Mucosa of descending colon (tissue), 3 donors: ENCODE results near the gene TSPYL2. TPM values are rescaled to one million over a fixed set of nuclear protein-coding genes. Genes with fewer than 3 reads are reported as not detected.

Source experiments
- ATAC-seq: fragments of 200-7000 bp; cut with Tn5 transposase; one replicate; pipeline ENCODE4 v1.9.1; 2020; ENCODE audit warnings: mild to moderate bottlenecking, moderate library complexity
- DNase-seq, 3 donors: peaks; one replicate each; pipeline ENCODE4 v3.0.0-alpha.2; 2020
- H3K36me3 ChIP-seq: fragments of 200-600 bp; one replicate; pipeline ENCODE4 v1.8.0; 2021; ENCODE audit warnings: low read depth, mild to moderate bottlenecking
- H3K4me1 ChIP-seq: fragments of 200-600 bp; one replicate; pipeline ENCODE4 v1.8.0; 2021; ENCODE audit warnings: low read depth, mild to moderate bottlenecking
- H3K4me3 ChIP-seq: fragments of 200-600 bp; one replicate; pipeline ENCODE4 v1.8.0; 2021; ENCODE audit warnings: mild to moderate bottlenecking
- H3K9me3 ChIP-seq: fragments of 200-600 bp; one replicate; pipeline ENCODE4 v1.8.0; 2021; ENCODE audit warnings: mild to moderate bottlenecking
- intact Hi-C, 2 donors: fragments of 100-400 bp; cut with DNase I in 1 of 2; cut with micrococcal nuclease in 1 of 2; formaldehyde crosslinking; loops; one replicate each; pipeline versions ENCODE4 v1.11.0 to v1.11.1; 2022; cut with DNase I, micrococcal nuclease
- total RNA-seq, 3 donors: library from RNA; stranded (reverse); fragmentation: NEBNext Ultra II Directional in 2 of 3; extraction: Animal tissue kit (Norgen Biotek cat#: 25700) in 2 of 3; gene quantifications; one replicate each; pipeline versions ENCODE4 v1.2.1 to v1.2.4, GENCODE V29; 2021 to 2023
- TF ChIP-seq, protein P1 (sequence below): fragments of 200-600 bp; IDR thresholded peaks from one replicate; pipeline ENCODE4 v1.8.0; 2022; ENCODE audit warnings: antibody characterized with exemption, mild to moderate bottlenecking
- donor health status: DM: no; HTN: no; CAD: no; lungs with moderate emphysema.
- donor health status: DM: no; HTN: no; CAD: no.
- donor health status: DM: no; HTN: yes; CAD: no.

Gene TSPYL2
- total RNA-seq, 3 donors from 2014 or later, result 6.7 to 78.7 (median 10.4) TPM

GRCh38 chrX:53075011-53075410 is 7.2 kb upstream of the TSPYL2 start:
- TF ChIP-seq, protein P1, sequence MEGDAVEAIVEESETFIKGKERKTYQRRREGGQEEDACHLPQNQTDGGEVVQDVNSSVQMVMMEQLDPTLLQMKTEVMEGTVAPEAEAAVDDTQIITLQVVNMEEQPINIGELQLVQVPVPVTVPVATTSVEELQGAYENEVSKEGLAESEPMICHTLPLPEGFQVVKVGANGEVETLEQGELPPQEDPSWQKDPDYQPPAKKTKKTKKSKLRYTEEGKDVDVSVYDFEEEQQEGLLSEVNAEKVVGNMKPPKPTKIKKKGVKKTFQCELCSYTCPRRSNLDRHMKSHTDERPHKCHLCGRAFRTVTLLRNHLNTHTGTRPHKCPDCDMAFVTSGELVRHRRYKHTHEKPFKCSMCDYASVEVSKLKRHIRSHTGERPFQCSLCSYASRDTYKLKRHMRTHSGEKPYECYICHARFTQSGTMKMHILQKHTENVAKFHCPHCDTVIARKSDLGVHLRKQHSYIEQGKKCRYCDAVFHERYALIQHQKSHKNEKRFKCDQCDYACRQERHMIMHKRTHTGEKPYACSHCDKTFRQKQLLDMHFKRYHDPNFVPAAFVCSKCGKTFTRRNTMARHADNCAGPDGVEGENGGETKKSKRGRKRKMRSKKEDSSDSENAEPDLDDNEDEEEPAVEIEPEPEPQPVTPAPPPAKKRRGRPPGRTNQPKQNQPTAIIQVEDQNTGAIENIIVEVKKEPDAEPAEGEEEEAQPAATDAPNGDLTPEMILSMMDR, result no peak
- Histone ChIP-seq H3K4me3 (no peak overlapping the region), H3K4me1 (no peaks in the 10 kb centered on the region), H3K9me3 (no peaks in the 10 kb centered on the region), H3K36me3 (no peaks in the 10 kb centered on the region)
- DNase-seq (no peak), ATAC-seq (no peak)
- intact Hi-C loops, result no loop called here

DNA sequence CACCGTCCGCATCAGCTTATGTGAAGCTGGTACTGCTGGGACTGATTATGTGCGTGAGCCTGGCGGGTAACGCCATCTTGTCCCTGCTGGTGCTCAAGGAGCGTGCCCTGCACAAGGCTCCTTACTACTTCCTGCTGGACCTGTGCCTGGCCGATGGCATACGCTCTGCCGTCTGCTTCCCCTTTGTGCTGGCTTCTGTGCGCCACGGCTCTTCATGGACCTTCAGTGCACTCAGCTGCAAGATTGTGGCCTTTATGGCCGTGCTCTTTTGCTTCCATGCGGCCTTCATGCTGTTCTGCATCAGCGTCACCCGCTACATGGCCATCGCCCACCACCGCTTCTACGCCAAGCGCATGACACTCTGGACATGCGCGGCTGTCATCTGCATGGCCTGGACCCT is 5.5 kb upstream of the TSPYL2 start:
- Histone ChIP-seq H3K4me1 (no peaks in the 10 kb centered on the region), H3K4me3 (no peak overlapping the region), H3K36me3 (no peaks in the 10 kb centered on the region), H3K9me3 (no peaks in the 10 kb centered on the region)
- ATAC-seq (no peak), DNase-seq (no peak)
- intact Hi-C loops, result no loop called here
- TF ChIP-seq, protein P1, result no peak

DNA sequence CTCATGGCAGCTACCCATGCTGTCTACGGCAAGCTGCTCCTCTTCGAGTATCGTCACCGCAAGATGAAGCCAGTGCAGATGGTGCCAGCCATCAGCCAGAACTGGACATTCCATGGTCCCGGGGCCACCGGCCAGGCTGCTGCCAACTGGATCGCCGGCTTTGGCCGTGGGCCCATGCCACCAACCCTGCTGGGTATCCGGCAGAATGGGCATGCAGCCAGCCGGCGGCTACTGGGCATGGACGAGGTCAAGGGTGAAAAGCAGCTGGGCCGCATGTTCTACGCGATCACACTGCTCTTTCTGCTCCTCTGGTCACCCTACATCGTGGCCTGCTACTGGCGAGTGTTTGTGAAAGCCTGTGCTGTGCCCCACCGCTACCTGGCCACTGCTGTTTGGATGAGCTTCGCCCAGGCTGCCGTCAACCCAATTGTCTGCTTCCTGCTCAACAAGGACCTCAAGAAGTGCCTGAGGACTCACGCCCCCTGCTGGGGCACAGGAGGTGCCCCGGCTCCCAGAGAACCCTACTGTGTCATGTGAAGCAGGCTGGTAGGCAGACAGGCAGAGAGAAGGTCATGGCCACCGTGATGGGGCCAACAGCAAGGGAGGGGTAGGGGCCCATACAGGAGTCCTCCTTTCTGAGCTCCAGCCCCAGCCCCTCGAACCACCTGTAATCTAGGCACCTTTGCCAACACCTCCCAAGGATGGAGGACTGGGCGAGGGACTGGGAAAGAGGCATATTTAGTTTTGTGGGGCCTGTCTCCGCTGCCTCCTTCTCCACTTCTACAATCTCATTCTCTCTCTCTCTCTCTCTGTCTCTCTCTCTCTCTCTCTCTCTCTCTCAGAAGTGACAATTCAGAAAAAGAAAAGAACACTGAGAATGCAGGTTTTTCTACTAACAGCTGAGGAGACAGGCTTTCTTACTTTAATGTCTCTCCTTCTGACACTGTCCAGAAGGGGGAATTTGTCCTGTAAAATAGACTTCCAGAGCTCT is 4.7 kb upstream of the TSPYL2 start:
- Histone ChIP-seq H3K9me3 (no peaks in the 10 kb centered on the region), H3K36me3 (no peaks in the 10 kb centered on the region), H3K4me3 (no peak overlapping the region), H3K4me1 (no peaks in the 10 kb centered on the region)
- TF ChIP-seq, protein P1, result no peak
- ATAC-seq, result no peak
- intact Hi-C loops, result no loop called here
- no peak for DNase-seq

- no peak for ATAC-seq
- intact Hi-C loops, result no loop called here
- TF ChIP-seq, protein P1, result no peak
These were observed 3.2 kb upstream of the TSPYL2 start for GRCh38 chrX:53078943-53079342.

DNA sequence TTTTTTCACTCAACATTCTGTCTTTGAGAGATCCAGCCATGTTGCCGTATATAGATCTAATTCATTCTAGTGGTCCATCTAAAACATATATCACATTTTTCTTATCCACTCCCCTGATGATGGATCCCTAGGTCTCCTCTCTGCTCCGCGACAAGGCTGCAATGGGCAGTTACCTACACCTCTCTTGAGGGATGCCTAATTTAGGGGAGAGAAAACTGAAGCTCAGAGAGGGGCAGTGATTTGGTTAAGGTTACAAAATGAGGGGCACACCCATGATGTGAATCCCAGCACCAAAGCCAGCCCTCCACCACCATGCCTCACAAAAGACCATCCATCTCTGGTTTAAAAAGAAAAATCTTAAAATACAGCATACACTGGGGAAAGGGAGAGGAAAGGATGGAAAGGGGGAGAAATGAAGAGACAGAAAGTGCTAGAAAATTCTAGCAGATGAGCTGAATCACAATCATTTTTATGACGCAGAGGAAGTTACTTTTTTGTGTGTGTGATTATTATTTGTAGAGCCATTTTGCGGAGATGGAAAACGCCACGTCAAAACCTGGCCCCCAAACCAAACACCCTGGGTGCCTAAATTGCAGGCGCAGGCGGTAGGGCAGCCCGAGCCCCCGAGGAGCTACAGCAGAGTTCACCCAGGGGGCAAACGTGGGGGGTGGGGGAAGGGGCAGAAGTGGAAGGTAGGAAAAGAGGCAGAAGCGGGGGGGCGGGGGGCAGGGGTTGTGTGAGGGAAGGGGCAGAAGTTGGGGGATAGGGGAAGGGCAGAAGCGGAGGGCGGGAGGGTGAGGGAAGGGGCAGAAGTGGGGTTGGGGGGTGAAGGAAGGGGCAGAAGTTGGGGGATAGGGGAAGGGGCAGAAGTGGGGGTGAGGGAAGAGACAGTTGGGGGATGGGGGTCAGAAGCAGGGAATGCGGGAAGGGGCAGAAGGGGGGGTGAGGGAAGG is 1.3 kb upstream of the TSPYL2 start:
- Histone ChIP-seq H3K4me3 (no peak overlapping the region), H3K9me3 (no peaks in the 10 kb centered on the region), H3K4me1 (no peaks in the 10 kb centered on the region), H3K36me3 (no peaks in the 10 kb centered on the region)
- ATAC-seq (no peak), DNase-seq (no peak)
- intact Hi-C loops, result no loop called here
- TF ChIP-seq, protein P1, result no peak

More at GRCh38 chrX:53078943-53079342, 3.2 kb upstream of the TSPYL2 start:
- Histone ChIP-seq H3K9me3 (no peaks in the 10 kb centered on the region), H3K36me3 (no peaks in the 10 kb centered on the region), H3K4me3 (no peak overlapping the region), H3K4me1 (no peaks in the 10 kb centered on the region)
- DNase-seq, result no peak
